CD4-positive, alpha-beta T cell (primary cell): Measurements from ENCODE around the gene AVPR2. TPM values are rescaled to one million over a fixed set of nuclear protein-coding genes. Genes with fewer than 3 reads are reported as not detected.

Experiments used
- ATAC-seq: fragments of 200-7000 bp; cut with Tn5 transposase; one replicate; pipeline ENCODE4 v1.10.0; 2022; ENCODE audit warnings: mild to moderate bottlenecking; ENCODE audit not compliant: poor library complexity
- CTCF ChIA-PET: fragments of 350-600 bp; sonication (Branson Sonifier 250); formaldehyde crosslinking; loops from one replicate; lab custom pipeline; 2021; ENCODE audit warnings: antibody characterized with exemption, inconsistent platforms; lab: Charles Lee
- POLR2A ChIA-PET: fragments of 350-600 bp; sonication (Branson Sonifier 250); formaldehyde crosslinking; loops from one replicate; lab custom pipeline; 2021; ENCODE audit warnings: antibody characterized with exemption, inconsistent platforms; lab: Charles Lee
- DNase-seq, 14 experiments: peaks; one replicate each; pipeline ENCODE4 v3.0.0-alpha.2; 2013 to 2020; ENCODE audit warnings: mixed read lengths in 2 of 14
- H3K27ac ChIP-seq, 2 donors: one replicate each; pipeline versions ENCODE4 v1.5.1 to v1.7.0; 2013; ENCODE audit warnings: low read length in 2 of 2, low read depth in 1 of 2, mild to moderate bottlenecking in 1 of 2
- H3K27me3 ChIP-seq, 2 experiments: 1 replicate in 1 of 2; 2 replicates in 1 of 2; pipeline versions ENCODE4 v1.6.1 to v1.7.0; 2013; ENCODE audit warnings: low read length in 2 of 2, control low read depth in 1 of 2, mild to moderate bottlenecking in 1 of 2, moderate library complexity in 1 of 2; ENCODE audit not compliant: insufficient read depth in 2 of 2, control insufficient read depth in 1 of 2
- H3K36me3 ChIP-seq: one replicate; pipeline ENCODE4 v1.6.1; 2013; ENCODE audit warnings: low read length, control low read depth; ENCODE audit not compliant: insufficient read depth
- H3K4me1 ChIP-seq: one replicate; pipeline ENCODE4 v1.6.1; 2013; ENCODE audit warnings: low read length, control low read depth; ENCODE audit not compliant: insufficient read depth
- H3K4me3 ChIP-seq: one replicate; pipeline ENCODE4 v1.5.1; 2013; ENCODE audit warnings: mild to moderate bottlenecking, low read length, moderate library complexity
- H3K9me3 ChIP-seq, 2 experiments: 1 replicate in 1 of 2; 2 replicates in 1 of 2; pipeline versions ENCODE4 v1.6.1 to v1.7.0; 2013; ENCODE audit warnings: low read length in 2 of 2, mild to moderate bottlenecking in 2 of 2, control low read depth in 1 of 2, moderate library complexity in 1 of 2; ENCODE audit not compliant: control insufficient read depth in 1 of 2, insufficient read depth in 1 of 2
- H3K27ac Mint-ChIP-seq: one replicate; pipeline ENCODE4 v1.8.0; 2020; ENCODE audit warnings: mixed read lengths
- H3K27me3 Mint-ChIP-seq: one replicate; pipeline ENCODE4 v1.8.0; 2021; ENCODE audit warnings: mixed read lengths
- H3K36me3 Mint-ChIP-seq: one replicate; pipeline ENCODE4 v1.8.0; 2021; ENCODE audit warnings: low read depth, mixed read lengths
- H3K4me1 Mint-ChIP-seq: one replicate; pipeline ENCODE4 v1.8.0; 2021; ENCODE audit warnings: low read depth, mixed read lengths
- H3K4me3 Mint-ChIP-seq: one replicate; pipeline ENCODE4 v1.8.0; 2020; ENCODE audit warnings: mild to moderate bottlenecking, mixed read lengths
- H3K9me3 Mint-ChIP-seq: one replicate; pipeline ENCODE4 v1.8.0; 2020; ENCODE audit warnings: mixed read lengths
- intact Hi-C, 2 experiments: fragments of 100-400 bp; cut with DNase I in 1 of 2; cut with micrococcal nuclease in 1 of 2; formaldehyde crosslinking; loops; one replicate each; pipeline versions ENCODE4 v1.15.1 to v1.9.0; 2023 to 2025; cut with DNase I, micrococcal nuclease
- total RNA-seq, 174 experiments: library from RNA in 2 of 174; stranded (reverse) in 2 of 174; gene quantifications; one replicate each; pipeline ENCODE4 v1.2.3 and lab custom pipeline; 2021 to 2026
- TF ChIP-seq, protein P1 (sequence below): fragments of 200-600 bp; IDR thresholded peaks from one replicate; pipeline ENCODE4 v1.8.0; 2022; ENCODE audit warnings: antibody characterized with exemption, mild to moderate bottlenecking

AVPR2 gene
- total RNA-seq, 2 experiments from 2014 or later = not detected

DNA sequence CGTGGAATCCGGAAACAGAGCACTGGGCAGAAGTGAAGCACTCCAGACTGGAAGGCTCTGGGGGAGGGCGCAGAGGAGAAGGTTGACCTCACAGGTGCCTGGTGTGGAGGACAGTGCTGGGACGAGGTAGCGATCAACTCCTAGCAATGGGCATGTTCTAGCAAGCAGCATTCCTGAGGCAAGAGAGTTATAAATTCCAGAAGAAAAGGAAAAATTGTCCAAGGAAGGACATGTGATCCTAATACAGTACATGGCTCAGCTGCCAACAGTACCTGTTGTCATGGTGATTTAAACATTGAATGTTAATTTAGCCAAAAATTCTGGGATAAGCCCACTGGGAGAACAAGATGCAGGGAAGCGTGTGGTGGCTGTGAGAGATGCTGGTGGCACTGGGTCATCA lies 13.4 kb downstream of the AVPR2 start:
- Mint-ChIP-seq H3K9me3 (no peaks in the 10 kb centered on the region), H3K27ac (peak overlapping the region; percentile 49), H3K4me1 (peaks cover 17% of the 10 kb centered on the region), H3K27me3 (no peaks in the 10 kb centered on the region), H3K4me3 (no peak overlapping the region), H3K36me3 (peaks cover 51% of the 10 kb centered on the region)
- ChIA-PET CTCF (interaction anchor here (1.2 kb wide), 1 partner anchor 29 kb away, joined by 4 read pairs; no protein-coding TSS in a partner anchor), POLR2A (interaction anchor here (1.8 kb wide), 1 partner anchor 9 kb away, joined by 6 read pairs; no protein-coding TSS in a partner anchor)
- Histone ChIP-seq H3K27me3 (no peaks in the 10 kb centered on the region), H3K4me3 (no peak overlapping the region), H3K9me3 (no peaks in the 10 kb centered on the region), H3K4me1 (peaks cover 27% of the 10 kb centered on the region), H3K36me3 (peaks cover 70% of the 10 kb centered on the region), H3K27ac (no peak overlapping the region)
- intact Hi-C loops = no loop called here
- ATAC-seq (no peak), DNase-seq (no peak)
- TF ChIP-seq, protein P1, sequence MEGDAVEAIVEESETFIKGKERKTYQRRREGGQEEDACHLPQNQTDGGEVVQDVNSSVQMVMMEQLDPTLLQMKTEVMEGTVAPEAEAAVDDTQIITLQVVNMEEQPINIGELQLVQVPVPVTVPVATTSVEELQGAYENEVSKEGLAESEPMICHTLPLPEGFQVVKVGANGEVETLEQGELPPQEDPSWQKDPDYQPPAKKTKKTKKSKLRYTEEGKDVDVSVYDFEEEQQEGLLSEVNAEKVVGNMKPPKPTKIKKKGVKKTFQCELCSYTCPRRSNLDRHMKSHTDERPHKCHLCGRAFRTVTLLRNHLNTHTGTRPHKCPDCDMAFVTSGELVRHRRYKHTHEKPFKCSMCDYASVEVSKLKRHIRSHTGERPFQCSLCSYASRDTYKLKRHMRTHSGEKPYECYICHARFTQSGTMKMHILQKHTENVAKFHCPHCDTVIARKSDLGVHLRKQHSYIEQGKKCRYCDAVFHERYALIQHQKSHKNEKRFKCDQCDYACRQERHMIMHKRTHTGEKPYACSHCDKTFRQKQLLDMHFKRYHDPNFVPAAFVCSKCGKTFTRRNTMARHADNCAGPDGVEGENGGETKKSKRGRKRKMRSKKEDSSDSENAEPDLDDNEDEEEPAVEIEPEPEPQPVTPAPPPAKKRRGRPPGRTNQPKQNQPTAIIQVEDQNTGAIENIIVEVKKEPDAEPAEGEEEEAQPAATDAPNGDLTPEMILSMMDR = no peak

DNA sequence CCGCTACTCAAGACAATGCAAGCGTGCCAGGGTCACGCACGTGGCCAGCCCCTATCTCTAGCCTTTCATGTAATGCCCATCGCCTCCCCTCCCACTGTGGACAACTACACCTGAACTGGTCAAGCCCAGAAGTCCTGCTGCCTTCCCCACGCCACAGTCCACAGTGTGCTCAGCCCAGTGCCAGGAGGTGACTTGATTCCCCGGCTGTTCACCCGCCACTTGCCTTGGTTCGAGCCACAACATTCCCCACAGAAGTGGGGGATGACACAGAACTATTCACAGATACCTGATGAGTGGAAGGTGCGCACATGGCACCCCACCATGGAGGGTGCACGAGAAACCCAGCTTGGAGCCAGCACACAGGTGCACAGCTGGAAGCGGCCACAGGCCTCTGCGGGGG lies 14.8 kb downstream of the AVPR2 start:
- CTCF ChIA-PET = no interaction called here

DNA sequence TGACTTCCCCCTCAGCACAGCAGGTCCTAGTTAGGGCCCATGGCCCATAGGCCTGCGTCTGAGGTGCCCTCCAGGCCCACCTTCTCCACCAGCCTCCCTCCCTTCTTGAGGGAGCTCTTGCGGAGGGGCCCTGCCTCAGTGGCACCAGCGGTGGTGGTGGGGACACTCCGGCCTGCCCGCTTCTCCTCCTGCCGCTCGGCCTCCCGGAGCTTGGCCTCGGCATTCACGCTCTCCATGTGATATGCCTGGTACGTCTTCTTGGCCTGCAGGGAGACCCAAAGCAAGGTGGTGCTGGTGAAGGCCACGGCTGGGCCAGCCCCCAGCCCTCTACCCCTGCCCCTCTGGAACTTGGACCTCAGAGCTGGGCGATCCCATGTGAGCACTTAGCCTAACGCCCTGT lies 16.1 kb downstream of the AVPR2 start:
- POLR2A ChIA-PET = interaction anchor here (1.1 kb wide), 1 partner anchor 27 kb away, joined by 3 read pairs; no protein-coding TSS in a partner anchor
- Mint-ChIP-seq H3K36me3 (peaks cover 60% of the 10 kb centered on the region), H3K4me3 (no peak overlapping the region), H3K4me1 (peaks cover 37% of the 10 kb centered on the region), H3K27ac (no peak overlapping the region), H3K27me3 (no peaks in the 10 kb centered on the region), H3K9me3 (no peaks in the 10 kb centered on the region)
- TF ChIP-seq, protein P1 = no peak
- CTCF ChIA-PET = no interaction called here
- Histone ChIP-seq H3K36me3 (peaks cover 53% of the 10 kb centered on the region), H3K4me1 (peaks cover 41% of the 10 kb centered on the region), H3K27ac (no peak overlapping the region), H3K4me3 (no peak overlapping the region), H3K9me3 (no peaks in the 10 kb centered on the region), H3K27me3 (no peaks in the 10 kb centered on the region)
- DNase-seq (peak in 1 of 14 experiments; percentile 1), ATAC-seq (no peak)
- intact Hi-C loops = loop anchor here in 1 of 2 experiments (5.0 kb wide), 1 partner anchor 47 kb away; no protein-coding TSS in a partner anchor

More for the DNA sequence above, 14.8 kb downstream of the AVPR2 start:
- DNase-seq (peak in 1 of 14 experiments; percentile 1), ATAC-seq (no peak)
- Mint-ChIP-seq H3K27ac (no peak overlapping the region), H3K4me1 (peaks cover 27% of the 10 kb centered on the region), H3K4me3 (no peak overlapping the region), H3K27me3 (no peaks in the 10 kb centered on the region), H3K36me3 (peaks cover 54% of the 10 kb centered on the region), H3K9me3 (no peaks in the 10 kb centered on the region)
- no peak overlapping the region for H3K4me3 ChIP-seq
- H3K9me3 ChIP-seq = no peaks in the 10 kb centered on the region
- no peaks in the 10 kb centered on the region for H3K27me3 ChIP-seq
- TF ChIP-seq, protein P1 = no peak
- POLR2A ChIA-PET = no interaction called here
- H3K36me3 ChIP-seq = peaks cover 56% of the 10 kb centered on the region
- no peak overlapping the region for H3K27ac ChIP-seq
- intact Hi-C loops = no loop called here
- peaks cover 38% of the 10 kb centered on the region for H3K4me1 ChIP-seq
